OCI-LY7 (cell line): Measurements from ENCODE around the gene ZNF585A. TPM values are rescaled to one million over a fixed set of nuclear protein-coding genes. Genes with fewer than 3 reads are reported as not detected.
"Not testable (repeated sequence)": the region's sequence is repeated elsewhere in the genome, so short reads cannot be mapped to it uniquely, and the experiment has no call there.

Experiments used
- BruUV-seq: library from RNA; stranded (reverse); fragments of 400-500 nt; replicated peaks from 2 replicates; lab custom pipeline; 2021; lab: Mats Ljungman, UMichigan
- CTCF ChIA-PET: fragments of 300-600 bp; sonication (Branson Sonifier 250); formaldehyde crosslinking; loops from one replicate; lab custom pipeline; 2022; ENCODE audit warnings: antibody characterized with exemption; ENCODE audit not compliant: unreplicated experiment; lab: Charles Lee
- POLR2A ChIA-PET: fragments of 300-600 bp; sonication (Branson Sonifier 250); formaldehyde crosslinking; loops from one replicate; lab custom pipeline; 2022; ENCODE audit warnings: antibody characterized with exemption; lab: Charles Lee
- DNase-seq: peaks from one replicate; pipeline ENCODE4 v3.0.0-alpha.2; 2015; ENCODE audit warnings: low spot score
- H2AFZ ChIP-seq: fragments of 200-600 bp; sonication (generic), shearing (Covaris generic); 2 replicates; pipeline ENCODE4 v1.6.1; 2014; ENCODE audit warnings: mild to moderate bottlenecking, antibody characterized with exemption, low read length, moderate library complexity
- H3K27ac ChIP-seq: fragments of 200-600 bp; sonication (generic); 2 replicates; pipeline ENCODE4 v1.5.1; 2014; ENCODE audit warnings: mixed run types, low read depth, mild to moderate bottlenecking, moderate library complexity, low read length, inconsistent platforms; ENCODE audit not compliant: poor library complexity, severe bottlenecking
- H3K36me3 ChIP-seq: fragments of 200-600 bp; sonication (generic); 2 replicates; pipeline ENCODE4 v1.6.1; 2014; ENCODE audit warnings: mild to moderate bottlenecking, antibody characterized with exemption, low read length, moderate library complexity, mixed read lengths; ENCODE audit not compliant: insufficient read depth
- H3K4me1 ChIP-seq: fragments of 200-600 bp; sonication (generic); 2 replicates; pipeline ENCODE4 v1.5.1; 2014; ENCODE audit warnings: mild to moderate bottlenecking, low read length; ENCODE audit not compliant: insufficient read depth, poor library complexity, severe bottlenecking
- H3K4me2 ChIP-seq: fragments of 200-600 bp; sonication (generic); 2 replicates; pipeline ENCODE4 v1.6.1; 2014; ENCODE audit warnings: mild to moderate bottlenecking, low read length
- H3K4me3 ChIP-seq: fragments of 200-600 bp; sonication (generic); 2 replicates; pipeline ENCODE4 v1.5.1; 2014; ENCODE audit warnings: mild to moderate bottlenecking, low read depth, low read length; ENCODE audit not compliant: poor library complexity, severe bottlenecking
- H3K79me2 ChIP-seq: fragments of 200-600 bp; sonication (generic); 2 replicates; pipeline ENCODE4 v1.6.1; 2016; ENCODE audit warnings: low read depth, mild to moderate bottlenecking, low read length, moderate library complexity, mixed read lengths; ENCODE audit not compliant: insufficient read depth
- H3K9me2 ChIP-seq: fragments of 200-600 bp; sonication (generic); 2 replicates; pipeline ENCODE4 v1.6.1; 2016; ENCODE audit warnings: mild to moderate bottlenecking, low read length, mixed read lengths; ENCODE audit not compliant: insufficient read depth
- H3K9me3 ChIP-seq: fragments of 200-600 bp; sonication (generic); 2 replicates; pipeline ENCODE4 v1.6.1; 2014; ENCODE audit warnings: mild to moderate bottlenecking, mixed run types, low read length, mixed read lengths
- H4K20me1 ChIP-seq: fragments of 200-600 bp; sonication (generic); 2 replicates; pipeline ENCODE4 v1.6.1; 2014; ENCODE audit warnings: mild to moderate bottlenecking, antibody characterized with exemption, low read length, moderate library complexity, mixed read lengths; ENCODE audit not compliant: insufficient read depth
- CTCF ChIP-seq: fragments of 200-600 bp; sonication (generic); conservative IDR thresholded peaks from 2 replicates; pipeline ENCODE4 v1.5.1; 2014; ENCODE audit warnings: mild to moderate bottlenecking, antibody characterized with exemption, low read length, moderate library complexity, mixed read lengths
- EZH2phosphoT487 ChIP-seq: fragments of 200-600 bp; sonication (generic); IDR thresholded peaks from 2 replicates; pipeline ENCODE4 v1.6.1; 2018; ENCODE audit warnings: low read depth, borderline replicate concordance, mild to moderate bottlenecking, mixed run types, antibody characterized with exemption, low read length, moderate library complexity, mixed read lengths
- intact Hi-C: fragments of 100-400 bp; cut with micrococcal nuclease; formaldehyde crosslinking; loops from one replicate; pipeline ENCODE4 v1.10.0; 2022; ENCODE audit not compliant: unreplicated experiment
- total RNA-seq, 2 experiments: library from RNA; depleted of rRNA in 1 of 2; stranded (reverse); fragments of >200 nt in 1 of 2; shearing (Covaris generic) in 1 of 2; gene quantifications; 2 replicates each; pipeline ENCODE4 v1.2.3, GENCODE V29; 2014 to 2022

Gene ZNF585A
- total RNA-seq, 2 experiments from 2014 or later = 11.9 to 15.9 TPM

- Histone ChIP-seq H3K9me2 (no peaks in the 10 kb centered on the region), H3K27ac (no peak overlapping the region), H3K9me3 (no peaks in the 10 kb centered on the region), H3K4me3 (no peak overlapping the region), H3K79me2 (no peaks in the 10 kb centered on the region), H3K36me3 (peaks cover 43% of the 10 kb centered on the region), H4K20me1 (no peaks in the 10 kb centered on the region), H3K4me1 (no peaks in the 10 kb centered on the region), H3K4me2 (no peak overlapping the region), H2AFZ (no peak overlapping the region)
- intact Hi-C loops = no loop called here
- TF ChIP-seq EZH2phosphoT487 (no peak), CTCF (no peak)
- no TSS peak for BruUV-seq
- DNase-seq = no peak
- POLR2A ChIA-PET = interaction anchor here (0.8 kb wide), 1 partner anchor 8 kb away, joined by 3 read pairs; no protein-coding TSS in a partner anchor
- CTCF ChIA-PET = no interaction called here
Measured at GRCh38 chr19:37197768-37198167, 25.3 kb upstream of the ZNF585A start.

- CTCF ChIA-PET, H3K9me2 ChIP-seq, H3K79me2 ChIP-seq, H3K9me3 ChIP-seq, H3K4me1 ChIP-seq, POLR2A ChIA-PET, H3K27ac ChIP-seq, H4K20me1 ChIP-seq, H3K4me2 ChIP-seq, DNase-seq, intact Hi-C loops, H3K4me3 ChIP-seq, H2AFZ ChIP-seq, BruUV-seq: not testable (repeated sequence)
- peaks cover 39% of the 10 kb centered on the region for H3K36me3 ChIP-seq
Measured at GRCh38 chr19:37197115-37197514, 24.6 kb upstream of the ZNF585A start.

- H3K4me3 ChIP-seq, H4K20me1 ChIP-seq, H3K27ac ChIP-seq, H3K4me1 ChIP-seq, H3K9me2 ChIP-seq, H3K9me3 ChIP-seq, intact Hi-C loops, DNase-seq, H3K4me2 ChIP-seq, CTCF ChIA-PET, BruUV-seq, POLR2A ChIA-PET, H2AFZ ChIP-seq, H3K79me2 ChIP-seq: not testable (repeated sequence)
- H3K36me3 ChIP-seq = peaks cover 42% of the 10 kb centered on the region
Measured at GRCh38 chr19:37195248-37195647, 22.8 kb upstream of the ZNF585A start.

- H2AFZ ChIP-seq, POLR2A ChIA-PET, H3K9me3 ChIP-seq, H3K4me2 ChIP-seq, H3K27ac ChIP-seq, H3K4me1 ChIP-seq, H3K9me2 ChIP-seq, H4K20me1 ChIP-seq, BruUV-seq, CTCF ChIA-PET, H3K79me2 ChIP-seq, intact Hi-C loops, H3K4me3 ChIP-seq, DNase-seq: not testable (repeated sequence)
- peaks cover 45% of the 10 kb centered on the region for H3K36me3 ChIP-seq
Measured at GRCh38 chr19:37186071-37186470, 13.6 kb upstream of the ZNF585A start.
